Activated CD8-positive, alpha-beta T cell treated with anti-CD3 and anti-CD28 coated beads, Interleukin-2, amount 10 ng/mL, durations not matched to agents 7 days and 5 days (primary cell): ENCODE results near the gene SMAP1. TPM values are rescaled to one million over a fixed set of nuclear protein-coding genes. Genes with fewer than 3 reads are reported as not detected.
A peak's percentile ranks its signal among the peaks of the same experiment; 100 is the strongest.

Experiments
- ATAC-seq: fragments of 150-1000 bp; cut with Tn5 transposase; one replicate; pipeline ENCODE4 v1.10.0; 2021; ENCODE audit warnings: moderate library complexity
- CTCF ChIA-PET: fragments of 350-600 bp; sonication (Branson Sonifier 250); formaldehyde crosslinking; loops from one replicate; lab custom pipeline; 2021; ENCODE audit warnings: antibody characterized with exemption; lab: Charles Lee
- POLR2A ChIA-PET: fragments of 350-600 bp; sonication (Branson Sonifier 250); formaldehyde crosslinking; loops from one replicate; lab custom pipeline; 2021; ENCODE audit warnings: antibody characterized with exemption; lab: Charles Lee
- DNase-seq: peaks from one replicate; pipeline ENCODE4 v3.0.0-alpha.2; 2020
- H3K27ac Mint-ChIP-seq: one replicate; pipeline ENCODE4 v1.8.0; 2021; ENCODE audit warnings: mild to moderate bottlenecking, mixed read lengths
- H3K27me3 Mint-ChIP-seq: one replicate; pipeline ENCODE4 v1.8.0; 2021; ENCODE audit warnings: low read depth, mixed read lengths
- H3K36me3 Mint-ChIP-seq: one replicate; pipeline ENCODE4 v1.8.0; 2021; ENCODE audit warnings: low read depth, mixed read lengths
- H3K4me1 Mint-ChIP-seq: one replicate; pipeline ENCODE4 v1.8.0; 2021; ENCODE audit warnings: low read depth, mixed read lengths
- H3K4me3 Mint-ChIP-seq: one replicate; pipeline ENCODE4 v1.8.0; 2021; ENCODE audit warnings: mild to moderate bottlenecking, mixed read lengths
- H3K9me3 Mint-ChIP-seq: one replicate; pipeline ENCODE4 v1.8.0; 2022; ENCODE audit warnings: mixed read lengths; ENCODE audit not compliant: insufficient read depth
- total RNA-seq, 2 experiments: library from RNA; stranded (reverse); gene quantifications; one replicate each; pipeline ENCODE4 v1.2.3, GENCODE V29; 2021

SMAP1 gene
- total RNA-seq, 2 experiments from 2014 or later: 36.3 to 38.7 TPM

DNA sequence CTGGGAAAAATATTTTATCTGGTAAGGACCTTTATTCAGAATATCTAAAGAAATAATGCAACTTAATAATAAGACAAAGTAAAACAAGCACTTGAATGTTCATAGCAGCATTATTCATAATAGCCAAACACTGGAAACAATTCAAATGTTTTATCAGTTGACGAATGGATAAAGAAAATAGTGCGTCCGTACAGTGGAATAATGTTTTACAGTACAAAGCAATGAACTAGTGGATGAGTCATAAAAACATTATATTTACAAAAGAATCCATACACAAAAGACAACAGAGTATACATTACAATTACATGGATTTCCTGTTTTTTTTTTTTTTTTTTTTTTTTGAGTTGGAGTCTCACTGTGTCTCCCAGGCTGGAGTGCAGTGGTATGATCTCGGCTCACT, 12.7 kb downstream of the SMAP1 start:
- Mint-ChIP-seq H3K36me3 (peaks cover 17% of the 10 kb centered on the region), H3K4me1 (peaks cover 22% of the 10 kb centered on the region), H3K4me3 (no peak overlapping the region), H3K9me3 (no peaks in the 10 kb centered on the region), H3K27ac (no peak overlapping the region), H3K27me3 (no peaks in the 10 kb centered on the region)
- POLR2A ChIA-PET: no interaction called here
- DNase-seq (no peak), ATAC-seq (no peak)
- CTCF ChIA-PET: interaction anchor here (1.7 kb wide), 1 partner anchor 27 kb away, joined by 4 read pairs; no protein-coding TSS in a partner anchor

DNA sequence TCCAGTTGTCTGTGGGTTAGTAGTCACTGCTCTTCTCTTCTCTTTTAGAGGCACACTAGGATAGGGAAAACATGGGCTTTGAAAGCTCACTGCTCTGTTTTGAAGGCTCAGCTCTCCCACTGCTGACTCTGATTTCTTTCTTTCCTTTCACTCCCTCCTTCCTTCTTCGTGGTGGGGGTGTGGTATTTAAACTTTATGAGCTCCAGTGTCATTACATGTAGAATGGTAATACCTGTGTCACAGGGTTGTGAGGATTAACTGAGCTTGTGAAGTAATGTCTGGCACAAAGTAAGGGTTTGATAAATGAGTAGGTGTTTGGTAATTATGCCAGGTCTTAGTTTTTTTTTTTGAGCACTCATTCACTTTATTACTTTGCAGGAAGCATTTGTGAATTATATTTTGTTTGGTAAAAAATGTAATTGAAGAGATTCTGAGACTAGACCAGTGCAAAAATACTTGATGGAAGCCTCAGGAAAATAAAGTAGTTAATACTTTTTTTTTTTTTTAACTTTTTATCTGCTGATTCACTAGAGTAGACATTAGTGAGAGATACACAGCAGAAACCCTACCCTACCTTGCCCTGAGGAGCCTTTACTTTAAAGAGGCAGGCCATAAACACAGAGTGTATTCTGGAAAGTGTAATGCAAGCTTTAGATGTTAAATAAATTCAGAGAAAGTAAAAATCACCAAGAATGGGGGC, 17.3 kb downstream of the SMAP1 start:
- no peaks in the 10 kb centered on the region for H3K27me3 Mint-ChIP-seq
- peak overlapping the region; percentile 6 for H3K27ac Mint-ChIP-seq

GRCh38 chr6:70685494-70686180, 18.0 kb downstream of the SMAP1 start:
- Mint-ChIP-seq H3K4me1 (peaks cover 28% of the 10 kb centered on the region), H3K4me3 (no peak overlapping the region), H3K27ac (no peak overlapping the region), H3K27me3 (no peaks in the 10 kb centered on the region), H3K9me3 (no peaks in the 10 kb centered on the region), H3K36me3 (peaks cover 8% of the 10 kb centered on the region)
- DNase-seq: no peak
- no peak for ATAC-seq
- ChIA-PET CTCF (interaction anchor here (0.8 to 5.0 kb wide), 8 partner anchors 14 to 316 kb away, joined by 3 to 53 read pairs (median 19); partner anchors contain the start of genes SDHAF4 and SMAP1), POLR2A (interaction anchor here (1.2 kb wide), 1 partner anchor 18 kb away, joined by 4 read pairs; no protein-coding TSS in a partner anchor)

More for the DNA sequence above, 17.3 kb downstream of the SMAP1 start:
- ChIA-PET POLR2A (interaction anchor here (0.8 kb wide), 1 partner anchor 10 kb away, joined by 3 read pairs; no protein-coding TSS in a partner anchor), CTCF (interaction anchor here (1.0 to 5.0 kb wide), 7 partner anchors 16 to 313 kb away, joined by 3 to 53 read pairs (median 4); partner anchors contain the start of gene SDHAF4)
- peaks cover 28% of the 10 kb centered on the region for H3K4me1 Mint-ChIP-seq
- DNase-seq (no peak), ATAC-seq (no peak)
- peaks cover 11% of the 10 kb centered on the region for H3K36me3 Mint-ChIP-seq
- H3K9me3 Mint-ChIP-seq: no peaks in the 10 kb centered on the region
- no peak overlapping the region for H3K4me3 Mint-ChIP-seq

- ChIA-PET CTCF (interaction anchor here (0.6 to 5.0 kb wide), 28 partner anchors 10 to 378 kb away, joined by 3 to 53 read pairs (median 4); partner anchors contain the start of genes FAM135A, SDHAF4 and SMAP1), POLR2A (interaction anchor here (1.0 to 1.2 kb wide), 2 partner anchors 19 to 161 kb away, joined by 4 read pairs; no protein-coding TSS in a partner anchor)
- Mint-ChIP-seq H3K9me3 (peaks cover 9% of the 10 kb centered on the region), H3K4me1 (peaks cover 26% of the 10 kb centered on the region), H3K27ac (no peak overlapping the region), H3K27me3 (no peaks in the 10 kb centered on the region), H3K36me3 (peaks cover 13% of the 10 kb centered on the region), H3K4me3 (no peak overlapping the region)
- DNase-seq (peak; percentile 41), ATAC-seq (no peak)
Observed at GRCh38 chr6:70686548-70687133, 19.0 kb downstream of the SMAP1 start.

- no peak overlapping the region for H3K4me3 Mint-ChIP-seq
- ChIA-PET CTCF (interaction anchor here (2.1 kb wide), 1 partner anchor 13 kb away, joined by 6 read pairs; no protein-coding TSS in a partner anchor), POLR2A (no interaction called here)
- H3K27ac Mint-ChIP-seq: no peak overlapping the region
- DNase-seq: no peak
- no peak for ATAC-seq
- H3K4me1 Mint-ChIP-seq: peaks cover 9% of the 10 kb centered on the region
- no peaks in the 10 kb centered on the region for H3K27me3 Mint-ChIP-seq
- peaks cover 24% of the 10 kb centered on the region for H3K36me3 Mint-ChIP-seq
- peaks cover 16% of the 10 kb centered on the region for H3K9me3 Mint-ChIP-seq
Observed at GRCh38 chr6:70693887-70694286, 26.2 kb downstream of the SMAP1 start.

GRCh38 chr6:70694371-70694770, 26.7 kb downstream of the SMAP1 start:
- no peak for ATAC-seq
- Mint-ChIP-seq H3K4me3 (no peak overlapping the region), H3K4me1 (peaks cover 9% of the 10 kb centered on the region), H3K27ac (no peak overlapping the region), H3K36me3 (peaks cover 23% of the 10 kb centered on the region), H3K27me3 (no peaks in the 10 kb centered on the region), H3K9me3 (peaks cover 16% of the 10 kb centered on the region)
- ChIA-PET POLR2A (no interaction called here), CTCF (interaction anchor here (0.9 to 2.1 kb wide), 2 partner anchors 13 to 191 kb away, joined by 3 to 6 read pairs; no protein-coding TSS in a partner anchor)
- DNase-seq: no peak

DNA sequence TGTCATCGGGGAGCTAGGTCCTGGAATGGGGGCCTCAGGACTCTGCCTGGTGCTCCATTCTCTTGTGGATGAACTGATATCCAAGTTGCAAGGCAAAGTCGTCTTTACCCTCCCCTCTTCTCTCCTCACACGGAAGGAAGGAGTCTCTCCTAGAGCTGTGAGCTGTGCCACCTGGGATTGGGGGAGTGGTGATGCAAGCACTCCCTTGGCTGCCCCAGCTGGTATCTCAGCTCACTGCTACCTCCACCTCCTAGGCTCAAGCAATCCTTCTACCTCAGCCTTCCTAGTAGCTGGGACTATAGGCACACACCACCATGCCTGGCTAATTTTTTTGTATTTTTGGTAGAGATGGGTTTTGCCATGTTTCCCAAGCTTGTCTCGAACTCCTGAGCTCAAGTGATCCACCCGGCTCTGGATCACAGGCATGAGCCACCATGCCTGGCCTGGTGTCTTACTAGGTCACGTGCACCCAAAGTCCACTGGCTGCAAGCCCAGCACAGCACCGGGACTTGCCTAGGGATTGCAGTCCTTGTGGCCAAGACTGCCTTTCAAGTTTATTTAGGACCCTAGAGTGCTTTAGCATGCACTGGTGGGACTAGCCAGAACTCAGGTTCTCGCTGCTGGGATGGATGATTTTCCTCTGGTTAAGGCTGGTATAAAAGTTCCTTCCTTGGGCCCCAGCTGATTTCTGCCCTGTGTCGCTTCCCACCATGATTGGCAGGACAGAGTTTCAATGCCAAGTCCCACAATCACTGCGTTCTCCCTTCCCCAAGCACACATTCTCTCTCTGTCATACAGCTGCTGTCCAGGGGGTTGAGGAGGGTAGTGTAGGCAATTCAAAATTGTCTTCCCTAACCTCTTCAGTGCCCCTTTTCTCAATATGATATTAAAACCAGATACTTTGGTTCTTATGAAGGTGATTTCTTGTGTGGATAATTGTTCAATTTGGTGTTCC, 33.5 kb downstream of the SMAP1 start:
- Mint-ChIP-seq H3K36me3 (peaks cover 19% of the 10 kb centered on the region), H3K4me3 (no peak overlapping the region), H3K4me1 (no peaks in the 10 kb centered on the region), H3K27me3 (no peaks in the 10 kb centered on the region), H3K9me3 (no peaks in the 10 kb centered on the region), H3K27ac (no peak overlapping the region)
- ATAC-seq: no peak
- POLR2A ChIA-PET: no interaction called here
- CTCF ChIA-PET: interaction anchor here (1.7 to 2.4 kb wide), 2 partner anchors 154 to 183 kb away, joined by 4 to 14 read pairs; no protein-coding TSS in a partner anchor
- DNase-seq: no peak

- no peak for DNase-seq
- no peaks in the 10 kb centered on the region for H3K27me3 Mint-ChIP-seq
- H3K27ac Mint-ChIP-seq: no peak overlapping the region
- ChIA-PET POLR2A (no interaction called here), CTCF (interaction anchor here (1.0 to 3.0 kb wide), 4 partner anchors 19 to 250 kb away, joined by 4 to 15 read pairs (median 10); partner anchors contain the start of gene B3GAT2)
- peaks cover under 1% of the 10 kb centered on the region for H3K36me3 Mint-ChIP-seq
- H3K4me1 Mint-ChIP-seq: peaks cover 8% of the 10 kb centered on the region
- no peak for ATAC-seq
- H3K4me3 Mint-ChIP-seq: no peak overlapping the region
- H3K9me3 Mint-ChIP-seq: no peaks in the 10 kb centered on the region
Observed at GRCh38 chr6:70705772-70706171, 38.1 kb downstream of the SMAP1 start.

GRCh38 chr6:70706491-70707123, 38.9 kb downstream of the SMAP1 start:
- peak; percentile 28 for DNase-seq
- Mint-ChIP-seq H3K9me3 (no peaks in the 10 kb centered on the region), H3K36me3 (no peaks in the 10 kb centered on the region), H3K4me3 (no peak overlapping the region), H3K27ac (no peak overlapping the region), H3K27me3 (no peaks in the 10 kb centered on the region), H3K4me1 (peaks cover 8% of the 10 kb centered on the region)
- POLR2A ChIA-PET: no interaction called here
- CTCF ChIA-PET: interaction anchor here (0.7 to 3.6 kb wide), 25 partner anchors 10 to 397 kb away, joined by 3 to 79 read pairs (median 5); partner anchors contain the start of genes B3GAT2 and FAM135A
- no peak for ATAC-seq

DNA sequence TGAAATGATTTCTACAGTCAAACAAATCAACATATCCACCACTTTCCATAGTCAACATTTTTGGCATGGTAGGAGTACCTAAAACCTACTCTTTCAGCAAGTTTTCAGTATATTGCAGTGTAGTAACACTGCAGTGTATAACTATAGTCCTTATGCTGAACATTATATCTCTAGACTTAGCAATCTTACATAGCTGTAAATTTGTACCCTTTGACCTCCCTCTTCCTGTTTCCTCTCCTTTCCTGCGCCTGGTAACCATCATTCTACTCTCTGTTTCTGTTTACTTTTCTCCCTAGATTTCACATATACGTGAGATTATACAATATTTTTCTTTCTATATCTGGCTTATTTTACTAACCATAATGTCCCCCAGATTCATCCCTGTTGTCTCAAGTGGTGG, 40.2 kb downstream of the SMAP1 start:
- CTCF ChIA-PET: interaction anchor here (0.7 to 3.6 kb wide), 19 partner anchors 9 to 304 kb away, joined by 3 to 79 read pairs (median 5); partner anchors contain the start of genes B3GAT2 and FAM135A
- Mint-ChIP-seq H3K9me3 (no peaks in the 10 kb centered on the region), H3K27me3 (no peaks in the 10 kb centered on the region), H3K27ac (no peak overlapping the region), H3K36me3 (peaks cover 3% of the 10 kb centered on the region), H3K4me1 (peaks cover 12% of the 10 kb centered on the region), H3K4me3 (no peak overlapping the region)
- POLR2A ChIA-PET: interaction anchor here (1.4 kb wide), 1 partner anchor 9 kb away, joined by 3 read pairs; no protein-coding TSS in a partner anchor
- DNase-seq (no peak), ATAC-seq (no peak)
